ENCODE data around the gene CBX4. TPM values are rescaled to one million over a fixed set of nuclear protein-coding genes. Genes with fewer than 3 reads are reported as not detected.

Gene CBX4
- polyA plus RNA-seq, 1 of the 3 experiments (the other 2 are of a cell fraction), result 21.9 TPM

GRCh38 chr17:79801156-79802038 is 37.8 kb downstream of the CBX4 start:
- H3K27me3 ChIP-seq (ENCODE audit: insufficient read depth), result peaks cover 27% of the 10 kb centered on the region; the same call in 1 of the 2 replicates
- 95% methylated on average over 48 of the region's 52 CpGs for WGBS (ENCODE audit: low lambda C conversion rate)
- H3K9ac ChIP-seq, result no peak overlapping the region
- H3K36me3 ChIP-seq (replicated peaks in 1 of 2; ENCODE audit: control insufficient read depth in 1 of 2, insufficient read depth in 2 of 2, low read length in 1 of 2), result no peaks in the 10 kb centered on the region
- no peak for DNase-seq
- H4K20me1 ChIP-seq (ENCODE audit: insufficient read depth), result no peaks in the 10 kb centered on the region
- no peaks in the 10 kb centered on the region for H3K9me2 ChIP-seq
- H2AFZ ChIP-seq (ENCODE audit: low read depth), result no peak overlapping the region
- TF ChIP-seq JUND (IDR thresholded peaks at IDR 0.05), result no peak
- no peak for TF ChIP-seq MXI1 (IDR thresholded peaks at IDR 0.05; ENCODE audit: low read depth, low read length)
- no peak for TF ChIP-seq SMC3 (IDR thresholded peaks at IDR 0.05; ENCODE audit: low read depth, low read length)
- no peak for TF ChIP-seq EZH2phosphoT487 (IDR thresholded peaks at IDR 0.05; ENCODE audit: borderline replicate concordance, low read depth)
- TF ChIP-seq TCF12 (IDR thresholded peaks at IDR 0.05), result no peak
- no peak for TF ChIP-seq POLR2AphosphoS5 (IDR thresholded peaks at IDR 0.05; ENCODE audit: low read depth, low read length)
- TF ChIP-seq YY1 (IDR thresholded peaks at IDR 0.05; ENCODE audit: low read depth), result no peak
- no peak for TF ChIP-seq MEF2A (IDR thresholded peaks at IDR 0.05; ENCODE audit: borderline replicate concordance, low read depth)
- TF ChIP-seq PBX3 (IDR thresholded peaks at IDR 0.05), result no peak
- no peak for TF ChIP-seq MAX (IDR thresholded peaks at IDR 0.05; ENCODE audit: low read depth)
- no peak for TF ChIP-seq ZBTB33 (IDR thresholded peaks at IDR 0.05; ENCODE audit: borderline replicate concordance, low read depth)
- TF ChIP-seq RXRA (IDR thresholded peaks at IDR 0.05; ENCODE audit: borderline replicate concordance, low read depth), result no peak
- TF ChIP-seq RAD21 (IDR thresholded peaks at IDR 0.05; ENCODE audit: low read length), result no peak
- no peak for TF ChIP-seq GATA2 (CRISPR knock-in tag; IDR thresholded peaks at IDR 0.05)
- no peak for TF ChIP-seq CTCF (IDR thresholded peaks at IDR 0.05)
- TF ChIP-seq RFX5 (IDR thresholded peaks at IDR 0.05; ENCODE audit: low read length), result no peak
- TF ChIP-seq NFIC (IDR thresholded peaks at IDR 0.05; ENCODE audit: borderline replicate concordance), result no peak
- no peak for TF ChIP-seq EP300 (IDR thresholded peaks at IDR 0.05; ENCODE audit: borderline replicate concordance in 1 of 2, low read depth in 1 of 2, low read length in 1 of 2)
- no peak for TF ChIP-seq TEAD4 (IDR thresholded peaks at IDR 0.05; ENCODE audit: borderline replicate concordance, insufficient read depth)
- no peak for TF ChIP-seq USF2 (IDR thresholded peaks at IDR 0.05; ENCODE audit: borderline replicate concordance, low read depth, low read length)
- no peak overlapping the region for H3K4me3 ChIP-seq (ENCODE audit: low read depth in 2 of 2, low read length in 1 of 2)
- peaks cover 4% of the 10 kb centered on the region for H3K79me2 ChIP-seq (ENCODE audit: insufficient read depth)
- no peak overlapping the region for H3K4me2 ChIP-seq
- H3K27ac ChIP-seq (ENCODE audit: low read depth in 2 of 2, low read length in 1 of 2), result no peak overlapping the region
- ChIA-PET POLR2A (no interaction called here), CTCF (interaction anchor here (0.7 to 9.7 kb wide), 4 partner anchors 8 to 281 kb away, joined by 3 to 146 read pairs (median 3); no protein-coding TSS in a partner anchor)
- H3K9me3 ChIP-seq, result no peaks in the 10 kb centered on the region
- H3K4me1 ChIP-seq (ENCODE audit: control insufficient read depth in 1 of 2, insufficient read depth in 2 of 2, low read depth in 1 of 2, low read length in 1 of 2), result peaks cover 7 to 11% of the 10 kb centered on the region in 2 experiments; a peak in 2 of 4 replicates
- peaks cover 4% of the 10 kb centered on the region for H3F3A ChIP-seq (replicated peaks; ENCODE audit: insufficient read depth)

All from SK-N-SH (cell line).